ENCODE results near the gene RNF151. TPM values are rescaled to one million over a fixed set of nuclear protein-coding genes. Genes with fewer than 3 reads are reported as not detected.
A peak's percentile ranks its signal among the peaks of the same experiment; 100 is the strongest.

Gene RNF151
- total and polyA plus RNA-seq, 2 of the 13 experiments (the other 11 are each of a cell fraction or from before 2014, with no cell fraction given): not detected

- TF ChIP-seq, protein P1, sequence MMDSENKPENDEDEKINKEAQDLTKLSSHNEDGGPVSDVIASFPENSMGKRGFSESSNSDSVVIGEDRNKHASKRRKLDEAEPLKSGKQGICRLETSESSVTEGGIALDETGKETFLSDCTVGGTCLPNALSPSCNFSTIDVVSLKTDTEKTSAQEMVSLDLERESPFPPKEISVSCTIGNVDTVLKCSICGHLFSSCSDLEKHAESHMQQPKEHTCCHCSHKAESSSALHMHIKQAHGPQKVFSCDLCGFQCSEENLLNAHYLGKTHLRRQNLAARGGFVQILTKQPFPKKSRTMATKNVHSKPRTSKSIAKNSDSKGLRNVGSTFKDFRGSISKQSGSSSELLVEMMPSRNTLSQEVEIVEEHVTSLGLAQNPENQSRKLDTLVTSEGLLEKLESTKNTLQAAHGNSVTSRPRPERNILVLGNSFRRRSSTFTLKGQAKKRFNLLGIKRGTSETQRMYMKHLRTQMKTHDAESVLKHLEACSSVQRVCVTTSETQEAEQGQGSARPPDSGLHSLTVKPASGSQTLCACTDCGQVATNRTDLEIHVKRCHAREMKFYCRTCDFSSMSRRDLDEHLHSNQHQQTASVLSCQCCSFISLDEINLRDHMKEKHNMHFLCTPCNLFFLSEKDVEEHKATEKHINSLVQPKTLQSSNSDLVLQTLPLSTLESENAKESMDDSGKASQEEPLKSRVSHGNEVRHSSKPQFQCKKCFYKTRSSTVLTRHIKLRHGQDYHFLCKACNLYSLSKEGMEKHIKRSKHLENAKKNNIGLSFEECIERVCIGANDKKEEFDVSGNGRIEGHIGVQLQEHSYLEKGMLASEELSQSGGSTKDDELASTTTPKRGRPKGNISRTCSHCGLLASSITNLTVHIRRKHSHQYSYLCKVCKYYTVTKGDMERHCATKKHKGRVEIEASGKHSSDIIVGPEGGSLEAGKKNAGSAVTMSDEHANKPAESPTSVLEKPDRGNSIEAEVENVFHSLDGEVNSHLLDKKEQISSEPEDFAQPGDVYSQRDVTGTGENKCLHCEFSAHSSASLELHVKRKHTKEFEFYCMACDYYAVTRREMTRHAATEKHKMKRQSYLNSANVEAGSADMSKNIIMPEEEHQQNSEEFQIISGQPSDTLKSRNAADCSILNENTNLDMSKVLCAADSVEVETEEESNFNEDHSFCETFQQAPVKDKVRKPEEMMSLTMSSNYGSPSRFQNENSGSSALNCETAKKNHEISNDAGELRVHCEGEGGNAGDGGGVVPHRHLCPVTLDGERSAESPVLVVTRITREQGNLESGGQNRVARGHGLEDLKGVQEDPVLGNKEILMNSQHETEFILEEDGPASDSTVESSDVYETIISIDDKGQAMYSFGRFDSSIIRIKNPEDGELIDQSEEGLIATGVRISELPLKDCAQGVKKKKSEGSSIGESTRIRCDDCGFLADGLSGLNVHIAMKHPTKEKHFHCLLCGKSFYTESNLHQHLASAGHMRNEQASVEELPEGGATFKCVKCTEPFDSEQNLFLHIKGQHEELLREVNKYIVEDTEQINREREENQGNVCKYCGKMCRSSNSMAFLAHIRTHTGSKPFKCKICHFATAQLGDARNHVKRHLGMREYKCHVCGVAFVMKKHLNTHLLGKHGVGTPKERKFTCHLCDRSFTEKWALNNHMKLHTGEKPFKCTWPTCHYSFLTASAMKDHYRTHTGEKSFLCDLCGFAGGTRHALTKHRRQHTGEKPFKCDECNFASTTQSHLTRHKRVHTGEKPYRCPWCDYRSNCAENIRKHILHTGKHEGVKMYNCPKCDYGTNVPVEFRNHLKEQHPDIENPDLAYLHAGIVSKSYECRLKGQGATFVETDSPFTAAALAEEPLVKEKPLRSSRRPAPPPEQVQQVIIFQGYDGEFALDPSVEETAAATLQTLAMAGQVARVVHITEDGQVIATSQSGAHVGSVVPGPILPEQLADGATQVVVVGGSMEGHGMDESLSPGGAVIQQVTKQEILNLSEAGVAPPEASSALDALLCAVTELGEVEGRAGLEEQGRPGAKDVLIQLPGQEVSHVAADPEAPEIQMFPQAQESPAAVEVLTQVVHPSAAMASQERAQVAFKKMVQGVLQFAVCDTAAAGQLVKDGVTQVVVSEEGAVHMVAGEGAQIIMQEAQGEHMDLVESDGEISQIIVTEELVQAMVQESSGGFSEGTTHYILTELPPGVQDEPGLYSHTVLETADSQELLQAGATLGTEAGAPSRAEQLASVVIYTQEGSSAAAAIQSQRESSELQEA (CRISPR knock-in tag; IDR thresholded peaks at IDR 0.05; ENCODE audit: not compliant biosample characterization): peak; percentile 45
- TF ChIP-seq, protein P2, sequence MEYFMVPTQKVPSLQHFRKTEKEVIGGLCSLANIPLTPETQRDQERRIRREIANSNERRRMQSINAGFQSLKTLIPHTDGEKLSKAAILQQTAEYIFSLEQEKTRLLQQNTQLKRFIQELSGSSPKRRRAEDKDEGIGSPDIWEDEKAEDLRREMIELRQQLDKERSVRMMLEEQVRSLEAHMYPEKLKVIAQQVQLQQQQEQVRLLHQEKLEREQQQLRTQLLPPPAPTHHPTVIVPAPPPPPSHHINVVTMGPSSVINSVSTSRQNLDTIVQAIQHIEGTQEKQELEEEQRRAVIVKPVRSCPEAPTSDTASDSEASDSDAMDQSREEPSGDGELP (IDR thresholded peaks at IDR 0.05; ENCODE audit: borderline replicate concordance, low read depth): peak; percentile 27; the same call in 1 of the 2 replicates
- TF ChIP-seq, protein P3, sequence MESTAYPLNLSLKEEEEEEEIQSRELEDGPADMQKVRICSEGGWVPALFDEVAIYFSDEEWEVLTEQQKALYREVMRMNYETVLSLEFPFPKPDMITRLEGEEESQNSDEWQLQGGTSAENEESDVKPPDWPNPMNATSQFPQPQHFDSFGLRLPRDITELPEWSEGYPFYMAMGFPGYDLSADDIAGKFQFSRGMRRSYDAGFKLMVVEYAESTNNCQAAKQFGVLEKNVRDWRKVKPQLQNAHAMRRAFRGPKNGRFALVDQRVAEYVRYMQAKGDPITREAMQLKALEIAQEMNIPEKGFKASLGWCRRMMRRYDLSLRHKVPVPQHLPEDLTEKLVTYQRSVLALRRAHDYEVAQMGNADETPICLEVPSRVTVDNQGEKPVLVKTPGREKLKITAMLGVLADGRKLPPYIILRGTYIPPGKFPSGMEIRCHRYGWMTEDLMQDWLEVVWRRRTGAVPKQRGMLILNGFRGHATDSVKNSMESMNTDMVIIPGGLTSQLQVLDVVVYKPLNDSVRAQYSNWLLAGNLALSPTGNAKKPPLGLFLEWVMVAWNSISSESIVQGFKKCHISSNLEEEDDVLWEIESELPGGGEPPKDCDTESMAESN (CRISPR knock-in tag; conservative IDR thresholded peaks at IDR 0.05): no peak; the same call in 1 of the 2 replicates
- TF ChIP-seq NR2F1 (CRISPR knock-in tag; IDR thresholded peaks at IDR 0.05) (no peak), ZFYVE20 (CRISPR knock-in tag; IDR thresholded peaks at IDR 0.05; ENCODE audit: borderline replicate concordance, low read depth) (peak; percentile 42; the same call in 1 of the 2 replicates), SMYD3 (CRISPR knock-in tag; IDR thresholded peaks at IDR 0.05) (no peak), TRIM24 (CRISPR knock-in tag; IDR thresholded peaks at IDR 0.05) (no peak), GPBP1L1 (CRISPR knock-in tag; IDR thresholded peaks at IDR 0.05) (no peak), DNMT1 (CRISPR knock-in tag; IDR thresholded peaks at IDR 0.05) (no peak), MED1 (CRISPR knock-in tag; IDR thresholded peaks at IDR 0.05) (peak; percentile 66)
- TF ChIP-seq, protein P4, sequence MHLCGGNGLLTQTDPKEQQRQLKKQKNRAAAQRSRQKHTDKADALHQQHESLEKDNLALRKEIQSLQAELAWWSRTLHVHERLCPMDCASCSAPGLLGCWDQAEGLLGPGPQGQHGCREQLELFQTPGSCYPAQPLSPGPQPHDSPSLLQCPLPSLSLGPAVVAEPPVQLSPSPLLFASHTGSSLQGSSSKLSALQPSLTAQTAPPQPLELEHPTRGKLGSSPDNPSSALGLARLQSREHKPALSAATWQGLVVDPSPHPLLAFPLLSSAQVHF (CRISPR knock-in tag; IDR thresholded peaks at IDR 0.05): no peak; the same call in 1 of the 2 replicates
- TF ChIP-seq, protein P5, sequence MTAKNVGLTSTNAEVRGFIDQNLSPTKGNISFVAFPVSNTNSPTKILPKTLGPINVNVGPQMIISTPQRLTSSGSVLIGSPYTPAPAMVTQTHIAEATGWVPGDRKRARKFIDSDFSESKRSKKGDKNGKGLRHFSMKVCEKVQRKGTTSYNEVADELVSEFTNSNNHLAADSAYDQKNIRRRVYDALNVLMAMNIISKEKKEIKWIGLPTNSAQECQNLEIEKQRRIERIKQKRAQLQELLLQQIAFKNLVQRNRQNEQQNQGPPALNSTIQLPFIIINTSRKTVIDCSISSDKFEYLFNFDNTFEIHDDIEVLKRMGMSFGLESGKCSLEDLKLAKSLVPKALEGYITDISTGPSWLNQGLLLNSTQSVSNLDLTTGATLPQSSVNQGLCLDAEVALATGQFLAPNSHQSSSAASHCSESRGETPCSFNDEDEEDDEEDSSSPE (CRISPR knock-in tag; IDR thresholded peaks at IDR 0.05): peak; percentile 88
These were observed 1.9 kb upstream of the RNF151 start, which contains the start of gene RPS2 (continued) for GRCh38 chr16:1964506-1965395.

Measured in HepG2 (cell line).